Trophoblast cell (in vitro differentiated cells and primary cell): Measurements from ENCODE around the gene AGAP1.
A peak's percentile ranks its signal among the peaks of the same experiment; 100 is the strongest.

Experiments used
- DNase-seq, 2 donors: peaks; one replicate each; pipeline ENCODE4 v3.0.0-alpha.2; 2016
- H2AFZ ChIP-seq: 2 replicates; pipeline ENCODE4 v1.6.1; 2013; ENCODE audit warnings: low read length, moderate library complexity, mild to moderate bottlenecking; ENCODE audit not compliant: insufficient read depth, poor library complexity
- H2AK5ac ChIP-seq: 2 replicates; pipeline ENCODE4 v1.6.1; 2013; ENCODE audit warnings: mild to moderate bottlenecking, low read length
- H2BK120ac ChIP-seq: 2 replicates; pipeline ENCODE4 v1.6.1; 2013; ENCODE audit warnings: low read length, mild to moderate bottlenecking, moderate library complexity; ENCODE audit not compliant: insufficient read depth, poor library complexity
- H2BK12ac ChIP-seq: 2 replicates; pipeline ENCODE4 v1.6.1; 2013; ENCODE audit warnings: mild to moderate bottlenecking, low read length, moderate library complexity
- H2BK5ac ChIP-seq: 2 replicates; pipeline ENCODE4 v1.6.1; 2013; ENCODE audit warnings: low read length, low read depth, moderate library complexity, mild to moderate bottlenecking; ENCODE audit not compliant: poor library complexity
- H3K14ac ChIP-seq: 2 replicates; pipeline ENCODE4 v1.6.1; 2013; ENCODE audit warnings: mild to moderate bottlenecking, low read length
- H3K18ac ChIP-seq: 2 replicates; pipeline ENCODE4 v1.6.1; 2013; ENCODE audit warnings: mild to moderate bottlenecking, low read length
- H3K23ac ChIP-seq: 2 replicates; pipeline ENCODE4 v1.6.1; 2013; ENCODE audit warnings: low read length
- H3K27ac ChIP-seq: 2 replicates; pipeline ENCODE4 v1.5.1; 2013; ENCODE audit warnings: low read depth, mild to moderate bottlenecking, inconsistent platforms, low read length, moderate library complexity
- H3K27me3 ChIP-seq: 2 replicates; pipeline ENCODE4 v1.6.1; 2013; ENCODE audit warnings: inconsistent platforms, mild to moderate bottlenecking, low read length, moderate library complexity; ENCODE audit not compliant: insufficient read depth
- H3K36me3 ChIP-seq, 2 experiments: 1 replicate in 1 of 2; 2 replicates in 1 of 2; pipeline ENCODE4 v1.6.1; 2013; ENCODE audit warnings: low read length in 2 of 2, mild to moderate bottlenecking in 2 of 2, moderate library complexity in 1 of 2; ENCODE audit not compliant: insufficient read depth in 2 of 2, control insufficient read depth in 1 of 2
- H3K4ac ChIP-seq: 2 replicates; pipeline ENCODE4 v1.6.1; 2013; ENCODE audit warnings: low read depth, mild to moderate bottlenecking, low read length, moderate library complexity
- H3K4me1 ChIP-seq, 2 experiments: 1 replicate in 1 of 2; 2 replicates in 1 of 2; pipeline ENCODE4 v1.6.1; 2013; ENCODE audit warnings: low read length in 2 of 2, mild to moderate bottlenecking in 2 of 2, moderate library complexity in 1 of 2; ENCODE audit not compliant: insufficient read depth in 2 of 2, control insufficient read depth in 1 of 2
- H3K4me2 ChIP-seq: 2 replicates; pipeline ENCODE4 v1.6.1; 2013; ENCODE audit warnings: inconsistent platforms, mild to moderate bottlenecking, low read length, moderate library complexity
- H3K4me3 ChIP-seq: 2 replicates; pipeline ENCODE4 v1.5.1; 2013; ENCODE audit warnings: mild to moderate bottlenecking, low read depth, low read length, inconsistent platforms
- H3K79me1 ChIP-seq: one replicate; pipeline ENCODE4 v1.6.1; 2013; ENCODE audit warnings: low read length
- H3K79me2 ChIP-seq: 2 replicates; pipeline ENCODE4 v1.6.1; 2013; ENCODE audit warnings: low read length, mild to moderate bottlenecking; ENCODE audit not compliant: control insufficient read depth, insufficient read depth, poor library complexity
- H3K9ac ChIP-seq: 2 replicates; pipeline ENCODE4 v1.6.1; 2013; ENCODE audit warnings: mild to moderate bottlenecking, low read length
- H3K9me3 ChIP-seq: 2 replicates; pipeline ENCODE4 v1.6.1; 2013; ENCODE audit warnings: low read depth, mild to moderate bottlenecking, control low read depth, inconsistent platforms, low read length; ENCODE audit not compliant: insufficient read depth
- H4K12ac ChIP-seq: 2 replicates; pipeline ENCODE4 v1.6.1; 2013; ENCODE audit warnings: low read depth, mild to moderate bottlenecking, low read length, moderate library complexity
- H4K8ac ChIP-seq: 2 replicates; pipeline ENCODE4 v1.6.1; 2013; ENCODE audit warnings: low read depth, mild to moderate bottlenecking, low read length, moderate library complexity
- H4K91ac ChIP-seq: one replicate; pipeline ENCODE4 v1.6.1; 2013; ENCODE audit warnings: low read depth, mild to moderate bottlenecking, low read length, moderate library complexity
- WGBS: extraction: QIAGEN DNeasy Blood & Tissue Kit; methylation state at CpG from one replicate; pipeline ENCODE4 v1.1.7; 2013; ENCODE audit warnings: missing lambda C conversion rate; ENCODE audit not compliant: insufficient read length, insufficient coverage; ENCODE audit errors: extremely low coverage; 5-methylcytosine and 5-hydroxymethylcytosine counted together

The AGAP1 gene

GRCh38 chr2:236164925-236165841 is 671.3 kb downstream of the AGAP1 start:
- Histone ChIP-seq H3K79me2 (no peaks in the 10 kb centered on the region), H3K36me3 (no peaks in the 10 kb centered on the region), H2BK120ac (no peak overlapping the region), H2BK5ac (no peak overlapping the region), H3K9me3 (peaks cover 5% of the 10 kb centered on the region), H2AFZ (no peak overlapping the region), H2AK5ac (no peak overlapping the region), H3K23ac (no peak overlapping the region), H3K27me3 (peaks cover 99% of the 10 kb centered on the region), H3K4me2 (peak overlapping the region; percentile 77), H3K4me1 (peaks cover 16 to 24% of the 10 kb centered on the region in 2 experiments), H3K27ac (no peak overlapping the region), H3K18ac (no peak overlapping the region), H3K79me1 (no peaks in the 10 kb centered on the region), H2BK12ac (no peak overlapping the region), H3K14ac (no peak overlapping the region), H3K9ac (no peak overlapping the region), H4K8ac (no peak overlapping the region), H4K12ac (no peak overlapping the region), H3K4me3 (no peak overlapping the region), H3K4ac (no peak overlapping the region), H4K91ac (no peak overlapping the region)
- DNase-seq = no peak
- WGBS = no CpG with 5 or more reads among the region's 18 CpGs

GRCh38 chr2:236165842-236166795 is 672.3 kb downstream of the AGAP1 start:
- Histone ChIP-seq H2BK5ac (no peak overlapping the region), H3K18ac (no peak overlapping the region), H3K36me3 (no peaks in the 10 kb centered on the region), H3K9me3 (peaks cover 8% of the 10 kb centered on the region), H3K9ac (no peak overlapping the region), H2BK120ac (no peak overlapping the region), H4K8ac (no peak overlapping the region), H3K27me3 (peaks cover 98% of the 10 kb centered on the region), H3K4me1 (peaks cover 16 to 24% of the 10 kb centered on the region in 2 experiments), H4K12ac (no peak overlapping the region), H3K27ac (no peak overlapping the region), H3K23ac (no peak overlapping the region), H3K4ac (no peak overlapping the region), H2AK5ac (no peak overlapping the region), H3K79me2 (no peaks in the 10 kb centered on the region), H3K4me2 (peak overlapping the region; percentile 17), H4K91ac (no peak overlapping the region), H2BK12ac (no peak overlapping the region), H3K79me1 (no peaks in the 10 kb centered on the region), H3K4me3 (no peak overlapping the region), H2AFZ (no peak overlapping the region), H3K14ac (no peak overlapping the region)
- DNase-seq = no peak
- no CpG with 5 or more reads among the region's 58 CpGs for WGBS

DNA sequence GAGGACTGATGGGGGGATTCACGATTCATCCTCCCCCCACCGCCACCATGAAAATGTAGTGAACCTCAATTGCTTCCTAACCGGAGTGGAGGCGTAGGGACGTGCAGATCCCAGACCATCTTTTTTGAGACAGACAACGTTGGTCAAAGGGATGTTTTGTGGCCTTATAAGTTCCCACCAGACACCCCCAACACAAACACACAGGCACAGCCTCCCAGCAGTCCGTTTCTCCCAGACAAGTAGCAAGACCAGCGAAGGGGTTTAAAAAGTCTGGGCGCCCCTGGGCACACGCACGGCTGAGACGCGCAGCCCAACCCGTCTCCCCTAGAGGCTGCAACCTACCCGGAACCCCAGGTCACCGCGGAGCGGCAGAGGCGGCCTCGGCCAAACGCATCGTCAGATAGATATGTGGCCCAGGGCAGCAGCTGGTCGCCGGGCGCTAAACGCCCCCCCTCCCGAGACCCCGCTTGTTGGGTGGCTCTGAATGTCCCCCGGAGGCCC is 673.0 kb downstream of the AGAP1 start:
- no peak overlapping the region for H3K27ac ChIP-seq
- H4K8ac ChIP-seq = no peak overlapping the region
- no peak overlapping the region for H2BK120ac ChIP-seq
- H2AK5ac ChIP-seq = no peak overlapping the region
- H3K79me2 ChIP-seq = no peaks in the 10 kb centered on the region
- H3K79me1 ChIP-seq = no peaks in the 10 kb centered on the region
- no peaks in the 10 kb centered on the region for H3K36me3 ChIP-seq
- peaks cover 8% of the 10 kb centered on the region for H3K9me3 ChIP-seq
- H4K91ac ChIP-seq = no peak overlapping the region
- peaks cover 16 to 24% of the 10 kb centered on the region in 2 experiments for H3K4me1 ChIP-seq
- peak overlapping the region; percentile 68 for H3K4me2 ChIP-seq
- H3K9ac ChIP-seq = no peak overlapping the region
- H4K12ac ChIP-seq = no peak overlapping the region
- no peak overlapping the region for H3K4ac ChIP-seq
- DNase-seq = no peak
- no peak overlapping the region for H3K18ac ChIP-seq
- peak overlapping the region; percentile 65 for H3K4me3 ChIP-seq
- no peak overlapping the region for H3K23ac ChIP-seq
- H3K14ac ChIP-seq = no peak overlapping the region
- no peak overlapping the region for H2BK5ac ChIP-seq
- H2BK12ac ChIP-seq = no peak overlapping the region
- H2AFZ ChIP-seq = no peak overlapping the region
- no CpG with 5 or more reads among the region's 29 CpGs for WGBS
- H3K27me3 ChIP-seq = peaks cover 98% of the 10 kb centered on the region
